ENCODE data around the gene GRID2. TPM values are rescaled to one million over a fixed set of nuclear protein-coding genes. Genes with fewer than 3 reads are reported as not detected.
A peak's percentile ranks its signal among the peaks of the same experiment; 100 is the strongest.

Gene GRID2
- polyA plus RNA-seq, 1 donor from 2014 or later: 14.9 TPM

GRCh38 chr4:92307866-92308265 is 4.1 kb downstream of the GRID2 start:
- Histone ChIP-seq H2AFZ (ENCODE audit: low read depth, low read length) (no peak overlapping the region), H3K9ac (ENCODE audit: low read length) (peak overlapping the region; percentile 4), H3K9me3 (ENCODE audit: low read length) (no peaks in the 10 kb centered on the region), H3K9me2 (ENCODE audit: insufficient read depth, low read length) (no peaks in the 10 kb centered on the region), H3F3A (ENCODE audit: insufficient read depth, low read length, poor library complexity, severe bottlenecking) (peaks cover 10% of the 10 kb centered on the region), H3K4me3 (ENCODE audit: low read length) (peak overlapping the region; percentile 80), H3K27ac (ENCODE audit: low read length) (peak overlapping the region; percentile 82), H4K20me1 (ENCODE audit: insufficient read depth) (no peaks in the 10 kb centered on the region), H3K79me2 (replicated peaks; ENCODE audit: insufficient read depth, low read length) (peaks cover 51% of the 10 kb centered on the region), H3K36me3 (ENCODE audit: insufficient read depth, low read length) (no peaks in the 10 kb centered on the region), H3K4me2 (ENCODE audit: low read length) (peak overlapping the region; percentile 29), H3K27me3 (ENCODE audit: insufficient read depth, low read depth, low read length) (no peaks in the 10 kb centered on the region)
- no peak for TF ChIP-seq TAF1 (IDR thresholded peaks at IDR 0.05; ENCODE audit: low read depth)
- no peak for TF ChIP-seq EZH2 (IDR thresholded peaks at IDR 0.05; ENCODE audit: borderline replicate concordance, insufficient read depth, low read length, poor library complexity, severe bottlenecking)
- TF ChIP-seq RAD21 (conservative IDR thresholded peaks at IDR 0.05): no peak
- no peak for TF ChIP-seq EP300 (conservative IDR thresholded peaks at IDR 0.05; ENCODE audit: poor library complexity, severe bottlenecking)

- H3K36me3 ChIP-seq (ENCODE audit: insufficient read depth, low read length): no peaks in the 10 kb centered on the region
- H3K27ac ChIP-seq (ENCODE audit: low read length): no peak overlapping the region
- H3K27me3 ChIP-seq (ENCODE audit: insufficient read depth, low read depth, low read length): no peaks in the 10 kb centered on the region
- H3K79me2 ChIP-seq (replicated peaks; ENCODE audit: insufficient read depth, low read length): peaks cover 1% of the 10 kb centered on the region
- H3K4me2 ChIP-seq (ENCODE audit: low read length): no peak overlapping the region
- H4K20me1 ChIP-seq (ENCODE audit: insufficient read depth): no peaks in the 10 kb centered on the region
- H3K9me2 ChIP-seq (ENCODE audit: insufficient read depth, low read length): no peaks in the 10 kb centered on the region
- no peaks in the 10 kb centered on the region for H3F3A ChIP-seq (ENCODE audit: insufficient read depth, low read length, poor library complexity, severe bottlenecking)
- TF ChIP-seq POLR2AphosphoS5 (IDR thresholded peaks at IDR 0.05) (no peak), EZH2 (IDR thresholded peaks at IDR 0.05; ENCODE audit: borderline replicate concordance, insufficient read depth, low read length, poor library complexity, severe bottlenecking) (no peak), REST (IDR thresholded peaks at IDR 0.05; ENCODE audit: borderline replicate concordance) (no peak), EP300 (conservative IDR thresholded peaks at IDR 0.05; ENCODE audit: poor library complexity, severe bottlenecking) (peak; percentile 56), SMC3 (conservative IDR thresholded peaks at IDR 0.05; ENCODE audit: poor library complexity) (no peak), CTCF (IDR thresholded peaks at IDR 0.05; ENCODE audit: poor library complexity, severe bottlenecking) (no peak), TAF1 (IDR thresholded peaks at IDR 0.05; ENCODE audit: low read depth) (no peak), MXI1 (conservative IDR thresholded peaks at IDR 0.05; ENCODE audit: poor library complexity, severe bottlenecking) (no peak), RAD21 (conservative IDR thresholded peaks at IDR 0.05) (no peak)
- H3K4me3 ChIP-seq (ENCODE audit: low read length): no peak overlapping the region
- H3K9me3 ChIP-seq (ENCODE audit: low read length): no peaks in the 10 kb centered on the region
- no peak overlapping the region for H3K9ac ChIP-seq (ENCODE audit: low read length)
- H2AFZ ChIP-seq (ENCODE audit: low read depth, low read length): no peak overlapping the region
Measured at GRCh38 chr4:92317047-92317446, 13.3 kb downstream of the GRID2 start.

All from neural cell (in vitro differentiated cells).